GM21737 (cell line): ENCODE results near the gene ARHGAP40.

ENCODE experiments used
- ATAC-seq: cut with Tn5 transposase; IDR thresholded peaks from one replicate; pipeline ENCODE4 v1.9.1; 2021; ENCODE audit warnings: mild to moderate bottlenecking, moderate library complexity; ENCODE audit not compliant: unreplicated experiment

The ARHGAP40 gene

GRCh38 chr20:38616457-38616856, 14.8 kb downstream of the ARHGAP40 start:
- ATAC-seq = no peak

DNA sequence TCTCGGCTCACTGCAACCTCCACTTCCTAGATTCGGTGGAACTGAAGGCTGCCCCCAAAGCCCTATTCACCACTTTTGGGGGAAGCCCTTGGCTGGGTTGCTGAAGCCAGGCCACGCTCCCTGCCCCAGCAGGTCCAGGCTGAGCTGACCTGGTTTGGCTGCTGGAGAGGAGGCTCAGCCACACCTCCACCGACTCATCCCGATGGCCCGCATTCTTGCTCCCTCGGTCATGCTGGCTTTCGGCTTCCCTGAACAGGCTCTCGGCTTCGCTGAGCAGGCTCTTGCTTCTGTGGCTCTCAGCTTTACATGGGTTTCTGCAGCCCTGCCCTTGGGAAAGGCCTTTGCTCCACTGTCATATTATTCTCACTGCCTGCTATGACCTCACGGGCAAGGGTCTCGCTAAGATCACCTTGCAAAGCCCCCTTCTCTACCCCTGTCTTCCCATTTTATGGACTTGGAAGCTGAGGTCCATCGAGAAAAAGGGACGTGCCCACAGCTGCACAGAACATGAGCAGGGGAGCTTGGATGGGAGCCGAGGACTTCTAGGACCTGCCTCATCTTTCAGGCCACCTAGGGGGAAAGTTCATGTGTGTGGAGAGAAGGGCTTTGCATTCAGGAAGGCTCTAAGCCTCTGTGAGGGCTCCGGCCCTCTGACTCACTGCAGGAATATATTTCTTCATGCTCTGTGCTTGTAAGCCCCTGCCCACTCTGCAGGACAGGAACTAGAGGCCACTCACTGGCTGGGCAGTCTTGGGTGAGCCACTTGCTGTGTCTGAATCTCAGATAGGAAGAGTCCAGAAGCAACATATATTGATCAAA, 15.6 kb downstream of the ARHGAP40 start:
- no peak for ATAC-seq

- no peak for ATAC-seq
Measured at GRCh38 chr20:38617830-38618196, 16.2 kb downstream of the ARHGAP40 start.

DNA sequence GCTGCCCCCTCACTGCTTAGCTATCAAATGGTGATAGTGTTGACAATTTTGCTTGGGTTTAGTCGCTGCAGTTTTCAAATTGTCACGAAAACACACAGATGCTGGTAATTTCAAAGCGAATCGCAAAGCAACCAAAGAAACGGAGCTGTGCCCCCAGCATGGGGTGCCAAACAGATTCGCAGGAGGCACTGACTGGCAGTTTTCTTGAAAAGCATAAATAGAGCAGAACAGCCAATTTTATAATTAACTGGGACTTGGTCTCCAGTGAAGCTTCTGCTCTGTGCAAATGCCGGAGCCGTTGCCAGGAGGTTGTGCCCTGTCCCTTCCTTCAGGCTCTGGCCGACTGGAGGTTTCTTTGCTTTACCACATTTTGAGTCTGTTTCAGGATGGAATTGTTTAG, 18.8 kb downstream of the ARHGAP40 start:
- ATAC-seq = no peak

- no peak for ATAC-seq
Measured at GRCh38 chr20:38623061-38623460, 21.5 kb downstream of the ARHGAP40 start.

- no peak for ATAC-seq
Measured at GRCh38 chr20:38624084-38624483, 22.5 kb downstream of the ARHGAP40 start.

GRCh38 chr20:38625896-38626295, 24.3 kb downstream of the ARHGAP40 start:
- no peak for ATAC-seq

GRCh38 chr20:38626921-38627659, 25.5 kb downstream of the ARHGAP40 start:
- no peak for ATAC-seq

DNA sequence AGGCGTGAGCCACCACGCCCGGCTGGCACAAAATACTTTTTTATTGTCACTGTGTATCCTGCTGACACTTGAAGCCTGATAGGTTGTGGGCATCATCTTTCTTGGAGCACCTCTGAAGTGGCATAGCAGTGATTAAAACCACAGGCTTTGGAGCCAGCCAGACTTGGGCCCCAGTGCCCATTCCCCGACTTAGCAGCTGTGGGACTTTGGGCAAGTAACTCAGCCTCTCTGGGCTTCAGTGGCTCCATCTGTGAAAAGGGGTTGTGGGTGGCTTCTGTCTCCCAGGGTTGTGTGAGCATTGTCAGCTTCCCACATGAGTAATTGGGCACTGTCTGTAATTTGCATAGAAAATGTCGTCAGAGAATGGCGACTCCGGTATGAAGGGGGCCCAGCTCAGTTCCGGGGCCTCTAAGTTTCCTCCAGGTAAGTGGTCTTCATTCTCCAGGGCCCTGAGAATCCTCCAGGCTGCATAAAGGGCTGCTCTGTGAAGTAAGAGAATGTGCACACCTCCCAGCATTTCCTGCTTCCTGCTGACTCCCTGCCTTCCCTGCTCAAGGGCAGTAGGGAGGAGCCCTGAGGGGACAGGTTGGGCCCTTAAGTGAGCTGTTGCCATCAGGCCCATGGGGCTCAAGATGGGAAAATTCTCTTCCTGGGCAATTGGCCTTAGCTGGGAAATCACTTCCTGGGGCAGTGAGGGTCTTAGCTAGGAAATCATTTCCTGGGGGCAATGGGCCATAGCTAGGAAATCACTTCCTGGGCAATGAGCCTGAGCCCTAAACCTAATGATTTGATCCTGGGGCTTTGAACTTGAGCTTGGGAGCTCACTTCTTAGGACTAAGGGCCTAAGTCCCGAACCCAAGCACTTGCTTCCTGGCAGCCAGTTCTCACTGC, 27.2 kb downstream of the ARHGAP40 start:
- ATAC-seq = no peak

DNA sequence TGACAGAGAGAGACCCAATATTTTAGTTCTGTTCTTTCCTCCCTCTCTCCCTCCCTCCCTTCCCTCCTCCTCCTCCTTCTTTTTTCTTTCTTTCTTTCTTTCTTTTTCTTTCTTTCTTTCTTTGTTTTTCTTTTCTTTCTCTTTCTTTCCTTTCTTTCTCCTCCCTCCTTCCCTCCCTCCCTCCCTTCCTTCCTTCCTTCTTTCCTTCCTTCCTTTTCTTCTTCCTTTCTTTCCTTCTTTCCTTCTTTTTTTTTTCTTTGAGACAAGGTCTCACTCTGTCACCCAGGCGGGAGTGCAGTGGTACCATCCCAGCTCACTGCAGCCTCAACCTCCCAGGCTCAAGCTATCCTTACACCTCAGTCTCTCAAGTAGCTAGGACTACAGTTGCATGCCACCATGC, 28.4 kb downstream of the ARHGAP40 start:
- ATAC-seq = no peak

DNA sequence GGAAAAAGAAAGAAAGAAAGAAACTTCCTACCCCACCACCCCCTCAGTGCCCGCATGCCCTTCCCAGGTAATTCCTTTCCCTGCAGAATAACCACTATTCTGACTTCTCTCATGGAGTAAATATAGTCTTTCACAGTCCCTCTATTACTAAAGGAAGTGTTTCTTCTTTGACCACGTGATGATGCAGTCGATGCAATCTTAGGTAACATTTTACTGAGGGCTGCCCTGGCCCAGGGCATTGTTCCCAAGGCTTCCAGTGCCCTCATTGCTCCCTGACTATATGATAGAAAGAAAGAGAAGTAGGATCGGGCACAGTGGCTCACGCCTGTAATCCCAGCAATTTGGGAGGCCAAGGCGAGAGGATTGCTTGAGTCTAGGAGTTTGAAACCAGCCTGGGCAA, 29.1 kb downstream of the ARHGAP40 start:
- no peak for ATAC-seq

DNA sequence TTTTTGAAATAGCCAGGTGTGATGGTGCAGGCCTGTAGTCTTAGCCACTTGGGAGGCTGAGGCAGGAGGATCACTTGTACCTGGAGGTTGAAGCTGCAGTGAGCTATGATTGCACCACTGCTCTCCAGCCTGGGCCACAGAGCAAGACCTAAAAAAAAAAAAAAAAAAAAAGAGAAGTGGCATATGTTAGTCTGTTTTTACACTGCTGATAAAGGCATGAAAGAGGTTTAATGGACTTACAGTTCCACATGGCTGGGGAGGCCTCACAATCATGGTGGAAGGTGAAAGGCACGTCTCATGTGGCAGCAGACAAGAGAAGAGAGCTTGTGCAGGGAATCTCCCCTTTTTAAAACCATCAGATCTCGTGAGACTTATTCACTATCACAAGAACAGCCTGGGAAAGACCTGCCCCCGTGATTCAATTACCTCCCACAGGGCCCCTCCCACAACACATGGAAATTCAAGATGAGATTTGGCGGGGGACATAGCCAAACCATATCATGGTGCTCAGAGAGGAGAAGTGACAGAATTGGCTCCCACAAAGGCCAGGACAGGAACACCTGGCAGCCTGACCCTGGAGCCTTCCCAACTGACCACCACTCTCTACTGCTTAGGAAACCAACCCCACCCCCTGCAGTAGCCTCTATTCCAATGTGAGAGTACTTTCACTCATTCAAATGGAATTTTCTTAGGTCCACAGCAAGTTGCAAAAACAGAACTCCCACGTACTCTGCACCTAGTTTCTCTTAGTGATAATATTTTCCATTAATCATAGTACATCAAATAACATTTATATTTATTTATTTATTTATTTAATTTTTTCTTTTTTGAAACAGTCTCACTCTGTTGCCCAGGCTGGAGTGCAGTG, 29.8 kb downstream of the ARHGAP40 start:
- ATAC-seq = no peak

DNA sequence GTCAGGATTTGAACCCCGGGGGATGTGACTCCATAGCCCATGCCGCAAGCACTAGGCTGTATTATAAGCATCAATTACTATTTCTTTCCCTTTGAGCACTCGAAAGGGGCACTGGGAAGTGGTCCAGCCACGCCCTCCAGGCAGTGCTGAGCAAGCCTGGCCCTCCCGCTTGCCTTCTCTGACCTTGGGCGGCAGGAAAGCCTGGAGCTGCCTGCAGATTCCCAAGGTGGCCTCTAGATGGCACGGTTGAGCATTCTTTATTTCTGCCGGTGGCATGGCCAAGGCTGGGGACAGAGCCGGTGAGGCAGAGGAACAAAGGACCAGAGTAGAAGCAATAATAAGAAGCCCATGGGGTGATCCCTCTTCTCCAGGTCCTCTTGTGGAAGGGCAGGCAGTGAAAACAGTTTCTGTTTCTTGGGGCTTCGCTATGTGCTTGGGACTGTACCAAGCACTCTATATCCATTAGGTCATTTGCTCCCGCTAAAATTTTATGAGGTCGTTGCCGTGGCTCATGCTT, 32.0 kb downstream of the ARHGAP40 start:
- peak; percentile 62 for ATAC-seq

DNA sequence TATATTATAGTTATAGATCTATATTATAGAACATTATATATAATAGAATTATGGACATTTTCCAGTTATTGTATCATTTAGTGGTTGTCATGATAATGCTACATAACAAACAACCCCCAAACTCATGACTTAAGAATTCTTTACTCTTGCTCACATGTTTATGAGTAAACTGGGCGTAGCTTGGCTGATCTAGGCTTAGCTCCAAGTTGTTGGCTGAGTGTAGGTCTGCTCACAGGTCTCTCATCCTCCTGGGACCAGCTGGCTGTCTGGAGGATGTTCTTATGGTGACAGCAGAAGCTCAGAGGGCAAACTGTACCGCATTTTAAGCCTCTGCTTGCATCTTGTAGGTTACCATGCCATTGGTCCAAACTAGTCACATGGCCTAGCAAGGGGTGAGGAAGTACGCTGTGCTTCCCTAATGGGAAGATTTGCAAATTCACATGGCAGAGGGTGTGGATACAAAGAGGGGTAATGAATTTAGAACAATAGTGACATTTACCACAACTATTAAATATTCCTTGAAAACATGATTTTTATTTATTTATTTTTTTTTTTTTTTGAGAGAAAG, 34.2 kb downstream of the ARHGAP40 start:
- ATAC-seq = no peak

- ATAC-seq = no peak
Measured at GRCh38 chr20:38640521-38640920, 38.9 kb downstream of the ARHGAP40 start.

GRCh38 chr20:38642498-38642897, 40.9 kb downstream of the ARHGAP40 start:
- ATAC-seq = no peak

DNA sequence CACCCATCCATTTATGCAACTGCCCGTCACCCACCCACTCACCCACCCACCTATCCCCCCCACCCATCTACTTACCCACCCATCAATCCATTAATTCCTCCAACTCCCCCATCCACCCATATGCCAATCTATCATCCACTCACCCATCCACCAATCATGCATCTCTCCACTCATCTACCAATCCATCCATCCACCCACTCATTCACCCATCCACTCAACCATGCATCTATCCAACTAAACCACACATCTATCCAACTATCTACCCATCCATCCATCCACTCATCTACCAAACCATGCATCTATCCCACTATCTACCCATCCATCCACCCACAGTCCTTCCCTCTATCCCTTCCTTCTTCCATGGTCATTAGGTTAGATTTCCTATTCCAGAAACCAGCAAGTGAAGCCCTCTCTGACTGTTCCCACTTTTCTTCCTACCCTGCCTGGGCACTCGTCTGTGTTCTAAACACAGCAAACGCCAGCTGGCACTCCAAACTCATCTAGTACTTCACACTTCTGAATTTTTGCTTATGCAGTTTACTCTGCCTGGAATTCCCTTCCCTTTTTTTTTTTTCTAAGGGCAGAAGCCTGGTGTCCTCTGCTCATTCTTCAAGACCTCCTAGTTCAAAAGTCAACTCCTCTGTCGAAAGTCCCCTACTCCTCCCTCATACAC, 43.1 kb downstream of the ARHGAP40 start:
- ATAC-seq = no peak

DNA sequence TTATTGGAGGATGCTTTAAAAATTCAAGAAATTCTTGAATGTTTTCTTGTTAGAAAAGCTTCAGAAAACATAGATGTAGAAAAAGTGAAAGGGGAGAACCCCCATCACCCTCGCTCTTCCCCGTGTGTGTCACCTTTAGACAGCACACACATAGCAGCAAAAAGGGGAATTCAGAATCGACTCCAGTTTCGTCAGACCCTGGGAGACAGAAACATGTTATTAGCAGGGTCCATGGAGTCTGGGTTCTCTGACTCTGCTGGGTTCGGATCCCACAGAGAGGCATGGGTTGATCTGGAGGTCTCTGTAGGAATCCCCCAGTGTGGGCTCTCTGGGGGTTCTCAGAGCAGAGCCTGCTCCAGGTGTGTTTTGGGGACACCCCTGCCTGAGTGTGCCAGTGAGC, 43.7 kb downstream of the ARHGAP40 start:
- ATAC-seq = no peak
